ENCODE results near the gene CDH4. TPM values are rescaled to one million over a fixed set of nuclear protein-coding genes. Genes with fewer than 3 reads are reported as not detected.

Gene CDH4
- polyA plus RNA-seq, 1 donor (not counting 4 experiments of a cell fraction or from before 2014, with no cell fraction given): 2.2 TPM

DNA sequence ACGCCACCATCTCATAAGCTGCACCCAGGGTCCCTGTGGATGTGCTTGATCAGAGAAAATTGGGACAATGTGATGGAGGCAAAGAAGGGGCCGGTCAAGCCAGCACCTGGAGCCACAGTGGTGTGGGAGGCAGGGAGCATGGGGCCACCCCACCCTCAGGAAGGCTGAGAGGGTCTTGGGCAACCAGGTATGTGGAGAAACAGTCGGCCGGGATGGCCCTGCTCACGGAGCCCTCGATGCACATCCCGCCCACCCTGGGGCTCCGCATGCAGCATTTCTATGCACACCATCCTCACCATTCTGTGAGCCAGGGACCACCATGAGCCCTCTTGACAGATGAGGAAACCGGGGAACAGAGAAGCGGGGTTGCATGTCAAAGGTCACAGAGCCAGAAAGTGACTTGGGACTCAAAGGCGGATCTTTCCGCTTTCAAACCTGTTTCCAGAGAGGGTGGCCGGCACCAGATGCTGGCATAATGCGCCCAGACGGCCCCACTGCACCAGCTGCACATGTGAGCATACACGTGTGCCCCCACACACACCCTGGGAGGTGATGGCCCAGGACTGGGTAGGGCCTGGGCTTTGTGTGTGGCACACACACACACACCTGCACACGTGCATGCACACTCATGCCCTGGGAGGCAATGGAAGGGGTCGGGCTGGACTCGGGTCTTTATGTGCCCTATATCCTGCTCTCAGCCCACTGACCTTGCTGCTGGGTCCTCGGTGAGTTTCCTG is 415.2 kb downstream of the CDH4 start:
- dilution Hi-C loops (cut with MboI; ENCODE audit: extremely low pct_ligation_motif_present, low sequenced_read_pairs): no loop called here
- no peak for FAIRE-seq
- TF ChIP-seq, protein P1, sequence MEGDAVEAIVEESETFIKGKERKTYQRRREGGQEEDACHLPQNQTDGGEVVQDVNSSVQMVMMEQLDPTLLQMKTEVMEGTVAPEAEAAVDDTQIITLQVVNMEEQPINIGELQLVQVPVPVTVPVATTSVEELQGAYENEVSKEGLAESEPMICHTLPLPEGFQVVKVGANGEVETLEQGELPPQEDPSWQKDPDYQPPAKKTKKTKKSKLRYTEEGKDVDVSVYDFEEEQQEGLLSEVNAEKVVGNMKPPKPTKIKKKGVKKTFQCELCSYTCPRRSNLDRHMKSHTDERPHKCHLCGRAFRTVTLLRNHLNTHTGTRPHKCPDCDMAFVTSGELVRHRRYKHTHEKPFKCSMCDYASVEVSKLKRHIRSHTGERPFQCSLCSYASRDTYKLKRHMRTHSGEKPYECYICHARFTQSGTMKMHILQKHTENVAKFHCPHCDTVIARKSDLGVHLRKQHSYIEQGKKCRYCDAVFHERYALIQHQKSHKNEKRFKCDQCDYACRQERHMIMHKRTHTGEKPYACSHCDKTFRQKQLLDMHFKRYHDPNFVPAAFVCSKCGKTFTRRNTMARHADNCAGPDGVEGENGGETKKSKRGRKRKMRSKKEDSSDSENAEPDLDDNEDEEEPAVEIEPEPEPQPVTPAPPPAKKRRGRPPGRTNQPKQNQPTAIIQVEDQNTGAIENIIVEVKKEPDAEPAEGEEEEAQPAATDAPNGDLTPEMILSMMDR (optimal IDR thresholded peaks at IDR 0.05 in 1 of 3, IDR thresholded peaks at IDR 0.05 in 1 of 3, conservative IDR thresholded peaks at IDR 0.05 in 1 of 3; ENCODE audit: extremely low read depth in 1 of 3, insufficient read depth in 2 of 3, low read length in 3 of 3): no peak
- TF ChIP-seq EZH2 (IDR thresholded peaks at IDR 0.05; ENCODE audit: low read length): no peak

DNA sequence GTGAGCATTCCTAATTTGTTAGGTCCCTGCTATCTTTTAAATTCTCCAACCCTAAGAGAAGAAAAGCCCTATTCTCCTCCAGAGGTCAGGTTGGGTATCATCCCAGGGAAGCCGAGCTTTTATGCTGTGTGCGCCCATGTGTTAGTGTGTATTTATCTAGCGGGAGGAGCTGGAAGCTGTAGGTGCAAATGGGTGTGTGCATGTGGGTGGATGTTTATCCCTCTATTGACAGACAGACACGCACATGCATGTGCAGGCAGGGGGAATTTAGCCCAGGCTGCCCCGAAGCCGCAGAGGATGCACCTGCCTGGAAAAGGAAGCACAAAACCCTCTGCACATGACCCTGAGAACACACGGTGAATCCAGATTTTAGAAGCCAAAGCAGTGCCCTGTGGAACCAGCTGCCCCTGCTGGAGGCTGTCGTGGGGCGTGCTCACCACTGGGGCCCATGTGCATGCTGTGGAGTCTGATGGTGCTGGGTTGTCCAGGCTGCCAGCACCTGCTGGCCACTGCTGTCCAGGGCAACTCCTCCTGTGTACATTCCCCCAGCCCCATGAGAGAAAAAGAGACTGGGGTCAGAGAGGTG is 416.1 kb downstream of the CDH4 start:
- Histone ChIP-seq H3K36me3 (ENCODE audit: control insufficient read depth in 2 of 2, extremely low read depth in 1 of 2, insufficient read depth in 2 of 2, low read length in 2 of 2) (no peaks in the 10 kb centered on the region), H3K9me1 (ENCODE audit: control insufficient read depth, extremely low read depth, insufficient read depth, low read length) (no peaks in the 10 kb centered on the region), H3K79me2 (ENCODE audit: control insufficient read depth, insufficient read depth, low read length) (no peaks in the 10 kb centered on the region), H3K9ac (ENCODE audit: control insufficient read depth, extremely low read depth, insufficient read depth, low read length) (no peak overlapping the region), H3K27me3 (ENCODE audit: control insufficient read depth, extremely low read depth, insufficient read depth, low read length) (peaks cover 13% of the 10 kb centered on the region), H3K4me3 (ENCODE audit: control insufficient read depth in 2 of 3, extremely low read depth in 1 of 3, insufficient read depth in 2 of 3, low read depth in 1 of 3, low read length in 3 of 3) (no peak overlapping the region), H3K27ac (ENCODE audit: control insufficient read depth, insufficient read depth, low read length) (no peak overlapping the region), H2AFZ (ENCODE audit: control insufficient read depth, low read length) (no peak overlapping the region), H3K4me2 (ENCODE audit: control insufficient read depth, extremely low read depth, insufficient read depth, low read depth, low read length) (no peak overlapping the region), H3K4me1 (ENCODE audit: control insufficient read depth, extremely low read depth, insufficient read depth, low read length) (no peaks in the 10 kb centered on the region), H4K20me1 (ENCODE audit: control insufficient read depth, extremely low read depth, insufficient read depth, low read length) (peaks cover 10% of the 10 kb centered on the region), H3K9me3 (ENCODE audit: control insufficient read depth, low read depth, low read length) (no peaks in the 10 kb centered on the region)
- DNase-seq (ENCODE audit: low read depth, low spot score) (no peak), FAIRE-seq (no peak)
- TF ChIP-seq, protein P1 (optimal IDR thresholded peaks at IDR 0.05 in 1 of 3, IDR thresholded peaks at IDR 0.05 in 1 of 3, conservative IDR thresholded peaks at IDR 0.05 in 1 of 3; ENCODE audit: extremely low read depth in 1 of 3, insufficient read depth in 2 of 3, low read length in 3 of 3): peak in 1 of 3 experiments; percentile 21
- TF ChIP-seq EZH2 (IDR thresholded peaks at IDR 0.05; ENCODE audit: low read length): no peak
- dilution Hi-C loops (cut with MboI; ENCODE audit: extremely low pct_ligation_motif_present, low sequenced_read_pairs): no loop called here

More for the DNA sequence above, 415.2 kb downstream of the CDH4 start:
- no peaks in the 10 kb centered on the region for H3K36me3 ChIP-seq (ENCODE audit: control insufficient read depth in 2 of 2, extremely low read depth in 1 of 2, insufficient read depth in 2 of 2, low read length in 2 of 2)
- no peaks in the 10 kb centered on the region for H3K79me2 ChIP-seq (ENCODE audit: control insufficient read depth, insufficient read depth, low read length)
- H3K9me1 ChIP-seq (ENCODE audit: control insufficient read depth, extremely low read depth, insufficient read depth, low read length): no peaks in the 10 kb centered on the region
- H3K4me1 ChIP-seq (ENCODE audit: control insufficient read depth, extremely low read depth, insufficient read depth, low read length): no peaks in the 10 kb centered on the region
- H2AFZ ChIP-seq (ENCODE audit: control insufficient read depth, low read length): no peak overlapping the region
- H3K4me3 ChIP-seq (ENCODE audit: control insufficient read depth in 2 of 3, extremely low read depth in 1 of 3, insufficient read depth in 2 of 3, low read depth in 1 of 3, low read length in 3 of 3): no peak overlapping the region
- H3K9ac ChIP-seq (ENCODE audit: control insufficient read depth, extremely low read depth, insufficient read depth, low read length): no peak overlapping the region
- H3K9me3 ChIP-seq (ENCODE audit: control insufficient read depth, low read depth, low read length): no peaks in the 10 kb centered on the region
- peaks cover 10% of the 10 kb centered on the region for H4K20me1 ChIP-seq (ENCODE audit: control insufficient read depth, extremely low read depth, insufficient read depth, low read length)
- peaks cover 13% of the 10 kb centered on the region for H3K27me3 ChIP-seq (ENCODE audit: control insufficient read depth, extremely low read depth, insufficient read depth, low read length)
- H3K4me2 ChIP-seq (ENCODE audit: control insufficient read depth, extremely low read depth, insufficient read depth, low read depth, low read length): no peak overlapping the region
- no peak overlapping the region for H3K27ac ChIP-seq (ENCODE audit: control insufficient read depth, insufficient read depth, low read length)
- no peak for DNase-seq (ENCODE audit: low read depth, low spot score)

Data from keratinocyte (primary cell).